ENCODE data around the gene SH3BP5L.

Gene SH3BP5L

GRCh38 chr1:248825573-248825908, 174 bp downstream of the SH3BP5L start:
- DNase-seq (ENCODE audit: low read depth): no peak

- no peak for DNase-seq (ENCODE audit: low read depth)
Observed at GRCh38 chr1:248825136-248825535, 579 bp downstream of the SH3BP5L start.

- DNase-seq (ENCODE audit: low read depth): no peak
Observed at GRCh38 chr1:248824701-248825100, 1.0 kb downstream of the SH3BP5L start.

GRCh38 chr1:248824301-248824700, 1.4 kb downstream of the SH3BP5L start:
- no peak for DNase-seq (ENCODE audit: low read depth)

- DNase-seq (ENCODE audit: low read depth): no peak
Observed at GRCh38 chr1:248823517-248824001, 2.2 kb downstream of the SH3BP5L start.

GRCh38 chr1:248822148-248823032, 3.3 kb downstream of the SH3BP5L start:
- DNase-seq (ENCODE audit: low read depth): no peak

- DNase-seq (ENCODE audit: low read depth): no peak
Observed at GRCh38 chr1:248821641-248822040, 4.1 kb downstream of the SH3BP5L start.

- DNase-seq (ENCODE audit: low read depth): no peak
Observed at GRCh38 chr1:248821101-248821500, 4.6 kb downstream of the SH3BP5L start.

GRCh38 chr1:248820041-248820585, 5.6 kb downstream of the SH3BP5L start:
- DNase-seq (ENCODE audit: low read depth): no peak

DNA sequence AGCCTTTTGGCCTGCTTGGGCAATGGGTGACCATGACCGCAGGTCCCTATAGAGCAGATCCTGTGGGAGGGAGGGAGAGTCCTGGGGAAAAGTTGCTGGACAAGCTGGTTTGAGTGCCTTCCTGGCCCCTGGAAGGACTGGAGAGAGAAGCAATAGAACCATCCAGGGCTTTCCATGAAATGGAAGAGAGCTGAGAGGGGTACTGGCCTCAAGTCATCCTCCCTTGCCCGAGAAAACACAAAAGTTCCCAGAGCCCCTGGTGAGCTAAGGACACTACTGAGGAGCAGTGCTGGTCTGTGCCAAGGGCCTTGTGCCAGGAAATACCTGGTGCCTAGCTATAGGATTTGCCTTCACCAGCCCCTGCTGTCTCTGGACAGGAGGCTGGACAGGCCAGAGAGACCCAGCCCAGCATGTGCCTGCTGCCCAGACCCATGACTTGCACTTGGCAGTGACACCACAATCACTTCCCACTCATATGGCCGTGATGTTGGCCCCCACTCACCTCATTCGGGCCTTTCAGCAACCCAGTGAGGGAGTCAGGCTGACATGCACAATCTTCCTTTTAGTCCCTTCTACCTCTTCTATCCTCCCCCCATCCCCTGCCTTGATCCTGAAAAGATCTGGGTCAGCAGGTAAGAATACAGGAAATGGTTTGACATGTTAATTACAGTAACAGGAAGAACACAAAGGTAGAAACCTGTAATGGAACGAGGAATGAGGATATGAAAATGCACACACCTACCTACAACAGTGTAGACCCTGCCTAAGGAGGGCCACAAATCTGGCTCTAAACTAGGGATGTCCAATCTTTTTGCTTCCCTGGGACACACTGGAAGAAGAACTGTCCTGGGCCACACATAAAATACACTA, 7.0 kb downstream of the SH3BP5L start:
- no peak for DNase-seq (ENCODE audit: low read depth)

DNA sequence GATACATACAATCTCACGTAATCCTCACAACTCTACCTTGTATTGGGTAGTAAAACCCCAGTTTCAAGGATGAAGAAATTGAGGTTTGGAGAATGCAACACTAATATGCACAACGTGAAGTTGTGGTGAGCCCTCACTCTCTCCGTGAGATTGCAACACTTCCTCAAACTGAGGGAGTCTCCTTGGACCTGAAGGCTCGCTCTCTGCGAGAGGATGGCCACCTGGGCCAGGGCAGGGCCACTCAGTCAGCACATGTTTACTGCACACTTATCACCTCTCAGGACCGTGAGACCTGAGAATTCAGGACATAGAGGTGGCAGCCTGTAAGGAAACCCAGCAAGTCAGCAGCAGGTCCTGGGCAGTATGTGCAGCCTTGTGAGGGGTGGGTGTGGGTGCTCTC, 8.7 kb downstream of the SH3BP5L start:
- DNase-seq (ENCODE audit: low read depth): no peak

- DNase-seq (ENCODE audit: low read depth): no peak
Observed at GRCh38 chr1:248816042-248816851, 9.5 kb downstream of the SH3BP5L start.

- DNase-seq (ENCODE audit: low read depth): no peak
Observed at GRCh38 chr1:248815407-248816034, 10.2 kb downstream of the SH3BP5L start.

DNA sequence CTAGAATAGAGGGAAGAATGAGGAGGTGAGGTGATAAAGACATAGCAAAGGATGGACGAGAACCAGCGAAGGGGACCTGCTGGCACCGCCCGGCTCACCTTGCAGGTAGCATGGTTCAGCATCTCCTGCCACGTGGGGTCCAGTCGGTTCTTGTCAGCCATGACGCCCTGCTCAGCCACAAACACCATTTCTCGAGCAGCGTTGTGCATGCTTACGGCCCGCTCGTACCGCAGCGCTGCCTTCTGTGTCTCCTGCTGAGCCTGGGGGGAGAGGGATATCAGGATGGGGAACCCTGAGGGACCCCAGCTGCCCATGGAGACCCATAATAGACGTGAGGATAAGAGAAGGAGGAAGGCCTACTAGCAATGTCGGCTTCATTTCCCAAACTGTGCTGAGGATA, 11.4 kb downstream of the SH3BP5L start:
- DNase-seq (ENCODE audit: low read depth): no peak

GRCh38 chr1:248813546-248813945, 12.2 kb downstream of the SH3BP5L start:
- no peak for DNase-seq (ENCODE audit: low read depth)

DNA sequence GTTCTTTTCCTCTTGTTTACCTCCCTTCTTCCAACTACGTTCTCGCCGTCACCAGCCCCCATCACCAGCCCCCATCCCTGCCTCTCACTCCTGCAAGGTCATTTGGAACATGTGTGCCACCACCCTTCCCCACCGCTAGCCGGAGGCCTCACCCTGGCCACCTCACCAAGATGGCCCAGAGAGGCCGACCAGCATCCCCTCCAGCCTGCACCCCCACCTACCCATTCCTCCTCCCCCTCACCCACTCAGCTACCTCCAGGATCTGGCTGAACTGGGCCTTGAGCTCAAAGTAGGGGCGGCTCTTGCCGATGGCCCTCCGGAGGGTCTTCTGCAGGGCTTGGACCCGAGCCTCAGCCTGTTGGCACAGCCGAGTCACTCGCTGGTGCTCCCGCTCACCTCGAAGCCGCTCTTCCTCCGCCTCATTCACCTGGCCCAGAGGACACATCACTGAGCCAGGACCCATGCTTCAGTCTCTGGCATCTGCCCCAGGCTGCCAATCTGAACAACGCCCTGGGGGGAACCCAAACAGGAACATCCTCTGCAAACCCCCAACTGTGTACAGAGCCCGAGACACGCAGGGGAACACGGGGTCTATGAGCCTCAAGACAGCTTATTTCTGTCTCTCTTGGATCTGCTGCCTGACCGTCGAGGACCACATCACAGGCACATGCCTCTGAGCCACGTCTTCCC, 12.8 kb downstream of the SH3BP5L start:
- no peak for DNase-seq (ENCODE audit: low read depth)

DNA sequence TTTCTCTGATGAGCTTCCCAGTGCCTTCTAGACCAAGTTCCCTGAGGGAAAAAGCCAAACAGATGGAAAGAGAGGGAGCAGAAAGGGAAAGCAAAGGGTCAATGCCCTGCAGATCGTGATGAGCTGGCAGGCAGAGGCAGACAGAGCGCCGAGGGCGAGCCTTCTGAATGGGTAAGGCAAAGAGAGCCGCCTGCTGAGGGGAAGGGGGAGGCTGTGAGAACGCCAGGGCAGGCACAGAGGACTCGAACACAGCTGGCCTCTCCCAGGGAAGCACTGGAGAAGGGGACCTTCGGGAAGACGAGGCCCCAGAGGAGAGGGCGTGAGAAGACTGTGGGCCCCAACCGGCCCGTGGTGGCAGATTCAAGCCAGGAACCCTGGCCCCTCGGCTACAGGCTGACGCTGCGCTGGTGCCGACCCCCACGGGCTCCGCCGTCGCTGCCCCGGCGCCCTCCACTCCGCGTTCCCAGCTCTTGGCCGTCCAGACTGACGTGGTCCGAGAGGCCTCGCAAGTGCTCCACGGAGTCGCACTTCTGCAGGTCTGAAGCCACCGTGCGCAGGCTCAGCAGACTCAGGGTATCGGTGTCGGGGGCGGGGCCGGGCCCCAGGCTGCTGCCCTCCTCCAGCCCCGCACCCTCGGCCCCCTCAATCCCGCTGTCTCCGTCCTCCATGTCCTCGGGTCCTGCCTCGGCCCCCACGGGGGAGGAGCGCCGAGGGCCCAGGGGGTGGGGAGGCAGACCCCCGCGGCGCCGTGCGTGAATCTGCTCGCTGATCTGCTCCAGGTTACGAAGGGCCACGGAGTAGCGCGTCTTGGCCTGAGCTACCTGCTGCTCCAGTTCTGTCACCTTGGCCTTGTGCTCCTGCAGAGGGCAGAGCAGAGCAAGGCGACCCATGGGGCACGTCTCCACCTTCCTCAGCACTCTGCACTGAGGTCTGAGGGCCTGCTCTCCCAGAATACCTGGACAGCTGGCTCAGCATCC, 13.9 kb downstream of the SH3BP5L start:
- DNase-seq (ENCODE audit: low read depth): no peak

DNA sequence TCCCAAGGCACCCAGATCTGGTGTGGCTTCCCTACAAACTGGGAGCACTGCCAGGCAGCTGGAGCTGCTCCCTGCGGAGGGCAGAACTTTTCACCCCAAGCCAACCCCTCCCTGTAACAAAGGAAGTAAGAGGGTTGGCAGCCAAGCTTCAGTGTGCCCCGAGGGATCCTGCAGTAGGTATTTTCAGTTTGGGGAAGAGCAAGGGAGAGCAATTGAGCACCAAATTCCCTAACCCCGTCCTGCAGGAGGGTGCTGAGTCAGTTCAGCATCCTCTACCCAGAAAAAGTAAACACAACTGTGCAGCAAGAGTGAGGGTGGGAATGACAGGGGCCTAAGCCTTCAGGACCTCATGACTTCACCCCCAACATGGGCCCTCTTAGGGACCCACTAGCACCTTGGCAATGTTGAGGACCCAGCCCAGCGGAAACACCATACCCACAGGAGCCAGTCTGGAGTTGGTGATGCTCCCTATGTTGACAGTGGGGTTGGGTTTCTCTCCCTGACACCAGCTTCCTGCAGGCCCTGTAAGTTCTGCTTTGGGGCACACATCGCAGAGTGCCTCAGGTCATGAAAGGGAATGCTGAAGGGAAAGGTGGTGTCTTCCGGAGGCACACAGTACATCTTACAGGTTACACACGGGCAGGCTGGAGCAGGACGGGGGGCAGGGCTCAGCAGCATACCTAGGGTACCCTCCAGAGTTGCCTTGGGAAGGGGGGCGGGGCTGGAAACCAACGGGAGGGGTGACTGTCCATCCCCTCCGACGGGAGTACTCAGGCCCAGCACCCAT, 14.8 kb downstream of the SH3BP5L start:
- DNase-seq (ENCODE audit: low read depth): no peak
